Neuron (in vitro differentiated cells): ENCODE measurements around the gene CCDC180.
"Not testable (repeated sequence)": the region's sequence is repeated elsewhere in the genome, so short reads cannot be mapped to it uniquely, and the experiment has no call there.

Experiments
- H2AFZ ChIP-seq: one replicate; pipeline ENCODE4 v1.6.1; 2013; ENCODE audit warnings: low read depth, mild to moderate bottlenecking, inconsistent platforms, low read length, moderate library complexity
- H3K27me3 ChIP-seq: one replicate; pipeline ENCODE4 v1.6.1; 2013; ENCODE audit warnings: low read length; ENCODE audit not compliant: insufficient read depth
- H3K36me3 ChIP-seq: one replicate; pipeline ENCODE4 v1.6.1; 2013; ENCODE audit warnings: low read length; ENCODE audit not compliant: insufficient read depth
- H3K4me1 ChIP-seq: one replicate; pipeline ENCODE4 v1.6.1; 2013; ENCODE audit warnings: low read length; ENCODE audit not compliant: insufficient read depth
- H3K4me3 ChIP-seq: 2 replicates; pipeline ENCODE4 v1.5.1; 2013; ENCODE audit warnings: mild to moderate bottlenecking, low read length, moderate library complexity
- H3K9me3 ChIP-seq: one replicate; pipeline ENCODE4 v1.6.1; 2013; ENCODE audit warnings: low read length

CCDC180 gene

GRCh38 chr9:97307500-97308163, at the start of gene CCDC180:
Gene CCDC180 (plus strand): TSS chr9:97307659. CDS start chr9:97308064, 405 bp downstream.
- no peak within 1 kb of the TSS for H3K4me3 ChIP-seq
- no peaks in the 10 kb centered on the region for H3K4me1 ChIP-seq
- no peaks in the 10 kb centered on the region for H3K27me3 ChIP-seq
- no peaks in the 10 kb centered on the region for H3K9me3 ChIP-seq
- H2AFZ ChIP-seq = no peak within 1 kb of the TSS
- H3K36me3 ChIP-seq = peaks cover 19% of the 10 kb centered on the region

DNA sequence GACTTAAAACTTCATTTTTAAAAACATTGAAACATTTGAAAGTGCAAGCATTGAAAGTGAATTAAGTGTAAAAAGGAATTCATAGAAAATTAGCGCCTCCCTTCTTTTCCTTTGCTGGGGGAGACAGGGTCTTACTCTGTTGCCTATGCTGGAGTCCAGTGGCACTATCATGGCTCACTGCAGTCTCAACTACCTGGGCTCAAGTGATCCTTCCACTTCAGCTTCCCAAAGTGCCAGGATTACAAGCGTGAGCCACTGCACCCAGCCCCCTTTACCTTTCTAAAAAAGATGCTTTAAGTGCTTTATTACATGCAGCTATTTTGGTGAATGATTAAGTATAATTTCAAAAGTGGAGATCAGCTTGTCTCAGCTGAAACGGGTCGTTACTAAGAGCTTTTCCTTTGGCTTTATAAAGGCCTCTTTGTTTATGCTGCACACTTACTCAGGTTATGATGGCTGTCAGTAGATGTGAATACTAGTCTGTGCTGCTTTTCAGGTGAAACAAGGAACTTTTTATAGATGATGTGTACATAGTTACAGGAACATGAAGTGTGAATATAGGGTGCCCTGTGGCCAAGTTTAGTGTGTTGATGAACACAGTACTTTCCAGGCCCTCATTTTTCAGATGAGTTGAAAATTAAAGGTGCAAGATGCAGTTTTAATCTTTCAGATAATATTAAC, 47.5 kb upstream of the CCDC180 start:
- H3K27me3 ChIP-seq, H3K4me1 ChIP-seq, H3K9me3 ChIP-seq, H2AFZ ChIP-seq, H3K36me3 ChIP-seq, H3K4me3 ChIP-seq: not testable (repeated sequence)

- no peaks in the 10 kb centered on the region for H3K27me3 ChIP-seq
- H3K4me3 ChIP-seq = no peak overlapping the region
- no peaks in the 10 kb centered on the region for H3K9me3 ChIP-seq
- no peaks in the 10 kb centered on the region for H3K4me1 ChIP-seq
- no peak overlapping the region for H2AFZ ChIP-seq
- no peaks in the 10 kb centered on the region for H3K36me3 ChIP-seq
Measured at GRCh38 chr9:97271292-97271691, 36.2 kb upstream of the CCDC180 start.

- Histone ChIP-seq H3K27me3 (no peaks in the 10 kb centered on the region), H3K4me3 (no peak overlapping the region), H3K36me3 (no peaks in the 10 kb centered on the region), H2AFZ (no peak overlapping the region), H3K4me1 (no peaks in the 10 kb centered on the region), H3K9me3 (no peaks in the 10 kb centered on the region)
Measured at GRCh38 chr9:97272072-97272471, 35.4 kb upstream of the CCDC180 start.

DNA sequence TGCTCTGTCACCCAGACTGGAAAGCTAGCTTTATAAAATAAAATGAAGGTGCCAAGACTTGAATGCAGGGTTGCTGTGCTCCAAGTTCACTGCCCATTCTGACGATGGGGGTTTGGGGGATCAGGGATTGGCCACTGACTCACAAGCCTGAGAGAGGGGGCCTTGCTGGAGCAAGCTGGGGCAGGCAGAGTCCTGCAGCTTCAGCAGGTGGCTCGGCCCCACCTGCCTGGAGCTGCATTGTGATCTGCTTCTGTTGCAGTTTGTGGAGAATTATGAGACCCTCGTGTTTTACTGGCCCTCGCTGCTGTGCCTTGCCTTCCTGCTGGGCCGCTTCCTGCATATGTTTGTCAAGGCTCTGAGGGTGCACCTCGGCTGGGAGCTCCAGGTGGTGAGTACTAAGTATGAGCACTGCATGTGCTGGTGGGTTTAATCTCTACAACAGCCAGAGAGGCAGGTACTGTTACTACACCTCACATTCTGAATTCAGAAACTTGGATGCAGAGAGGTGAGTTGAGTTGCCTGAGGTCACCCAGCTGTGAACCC, 31.1 kb upstream of the CCDC180 start:
- Histone ChIP-seq H3K27me3 (no peaks in the 10 kb centered on the region), H3K4me3 (no peak overlapping the region), H2AFZ (no peak overlapping the region), H3K36me3 (peaks cover 30% of the 10 kb centered on the region), H3K9me3 (no peaks in the 10 kb centered on the region), H3K4me1 (no peaks in the 10 kb centered on the region)

DNA sequence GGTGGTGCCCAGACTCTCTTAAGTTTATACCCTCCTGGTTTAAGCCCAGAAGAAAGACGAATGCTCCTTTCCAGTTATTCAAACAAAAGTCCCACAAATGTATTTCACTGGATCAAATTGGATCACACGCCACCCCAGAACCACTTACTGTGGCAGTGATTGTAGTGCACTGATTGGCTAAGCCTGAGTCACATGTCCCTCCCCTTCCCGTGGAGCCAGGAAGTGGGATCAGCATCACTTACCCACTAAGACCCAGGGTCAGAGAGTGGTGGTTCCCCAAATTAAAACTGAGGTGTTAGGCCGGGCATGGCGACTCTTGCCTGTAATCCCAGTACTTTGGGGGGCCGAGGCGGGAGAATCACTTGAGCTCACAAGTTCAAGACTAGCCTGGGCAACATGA, 29.5 kb upstream of the CCDC180 start:
- H3K36me3 ChIP-seq = peaks cover 30% of the 10 kb centered on the region
- H3K4me1 ChIP-seq = no peaks in the 10 kb centered on the region

GRCh38 chr9:97280755-97281330, 26.6 kb upstream of the CCDC180 start:
- Histone ChIP-seq H3K9me3 (peaks cover 7% of the 10 kb centered on the region), H3K27me3 (no peaks in the 10 kb centered on the region), H3K4me3 (no peak overlapping the region), H2AFZ (no peak overlapping the region), H3K36me3 (peaks cover 35% of the 10 kb centered on the region), H3K4me1 (no peaks in the 10 kb centered on the region)

More for the DNA sequence above, 29.5 kb upstream of the CCDC180 start:
- Histone ChIP-seq H3K9me3 (no peaks in the 10 kb centered on the region), H3K4me3 (no peak overlapping the region), H3K27me3 (no peaks in the 10 kb centered on the region), H2AFZ (no peak overlapping the region)

GRCh38 chr9:97283768-97284167, 23.7 kb upstream of the CCDC180 start:
- peaks cover 34% of the 10 kb centered on the region for H3K36me3 ChIP-seq
- H3K4me3 ChIP-seq = no peak overlapping the region
- H3K4me1 ChIP-seq = no peaks in the 10 kb centered on the region
- no peak overlapping the region for H2AFZ ChIP-seq
- H3K9me3 ChIP-seq = peaks cover 7% of the 10 kb centered on the region
- H3K27me3 ChIP-seq = no peaks in the 10 kb centered on the region

DNA sequence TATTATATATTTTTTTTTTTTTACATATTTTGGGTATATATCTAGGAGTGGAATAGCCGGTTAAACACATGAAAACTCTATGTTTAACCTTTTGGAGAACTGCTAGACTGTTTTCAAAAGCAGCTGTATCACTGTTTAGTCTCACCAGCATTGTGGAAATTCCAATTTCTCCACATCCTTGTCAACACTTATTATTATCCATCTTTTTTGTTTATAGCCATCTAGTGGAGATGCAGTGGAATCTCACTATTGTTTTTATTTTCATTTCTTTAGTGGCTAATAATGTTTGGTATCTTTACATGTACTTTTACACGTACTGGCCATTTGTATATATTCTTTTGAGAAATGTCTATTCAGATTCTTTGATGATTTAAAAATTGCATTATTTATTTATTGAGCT, 22.7 kb upstream of the CCDC180 start:
- peaks cover 27% of the 10 kb centered on the region for H3K36me3 ChIP-seq

DNA sequence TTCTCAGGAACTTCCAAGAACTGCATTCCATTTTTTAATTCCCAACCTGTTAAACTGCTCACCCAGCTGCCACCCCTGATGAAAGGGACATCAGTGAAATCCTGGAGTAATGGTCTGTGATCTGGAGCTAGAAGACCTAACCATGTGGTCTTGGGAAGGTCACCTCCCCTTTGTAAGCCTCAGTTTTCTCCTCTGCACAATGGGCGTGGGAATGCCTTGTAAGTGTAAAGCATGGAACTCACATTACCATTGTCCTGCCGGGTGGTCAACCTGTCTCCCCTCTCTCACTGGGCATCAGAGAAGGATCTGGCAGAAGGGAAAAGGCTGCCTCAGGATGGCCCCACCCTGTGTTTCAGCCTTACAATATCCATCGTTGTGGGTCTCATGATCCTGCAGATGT, 15.3 kb upstream of the CCDC180 start:
- H3K27me3 ChIP-seq = no peaks in the 10 kb centered on the region
- H3K4me1 ChIP-seq = peaks cover 11% of the 10 kb centered on the region
- no peak overlapping the region for H2AFZ ChIP-seq
- peaks cover 28% of the 10 kb centered on the region for H3K36me3 ChIP-seq
- H3K9me3 ChIP-seq = no peaks in the 10 kb centered on the region
- H3K4me3 ChIP-seq = no peak overlapping the region

More for the DNA sequence above, 22.7 kb upstream of the CCDC180 start:
- H3K4me1 ChIP-seq = no peaks in the 10 kb centered on the region
- no peak overlapping the region for H3K4me3 ChIP-seq
- H3K27me3 ChIP-seq = no peaks in the 10 kb centered on the region
- peaks cover 7% of the 10 kb centered on the region for H3K9me3 ChIP-seq
- no peak overlapping the region for H2AFZ ChIP-seq

DNA sequence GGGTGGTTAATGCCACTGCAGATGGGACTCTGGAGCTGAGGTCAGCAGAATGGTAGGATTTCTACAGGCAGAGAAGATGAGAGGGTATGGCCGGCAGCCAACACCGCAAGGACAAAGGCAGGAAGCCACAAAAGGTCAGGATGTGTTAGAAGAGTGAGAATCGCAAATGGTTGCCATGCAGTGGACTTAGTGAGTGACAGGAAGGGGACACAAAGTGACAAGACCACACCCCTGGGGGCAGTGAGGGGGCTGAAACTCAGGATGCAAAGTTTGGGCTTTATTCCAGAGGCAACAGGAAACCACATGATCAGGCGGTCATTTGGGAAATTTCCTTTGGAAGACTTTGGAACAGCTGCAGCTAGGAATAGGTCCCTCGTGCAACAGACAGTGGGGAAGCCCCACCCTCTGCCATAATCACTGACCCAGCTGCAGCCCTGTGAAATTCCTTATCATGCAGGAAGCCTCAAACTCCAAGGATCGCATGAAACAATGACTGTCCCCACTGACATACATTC, 14.2 kb upstream of the CCDC180 start:
- Histone ChIP-seq H3K36me3 (peaks cover 22% of the 10 kb centered on the region), H3K4me1 (peaks cover 11% of the 10 kb centered on the region), H3K9me3 (no peaks in the 10 kb centered on the region), H3K27me3 (no peaks in the 10 kb centered on the region), H3K4me3 (no peak overlapping the region), H2AFZ (no peak overlapping the region)

DNA sequence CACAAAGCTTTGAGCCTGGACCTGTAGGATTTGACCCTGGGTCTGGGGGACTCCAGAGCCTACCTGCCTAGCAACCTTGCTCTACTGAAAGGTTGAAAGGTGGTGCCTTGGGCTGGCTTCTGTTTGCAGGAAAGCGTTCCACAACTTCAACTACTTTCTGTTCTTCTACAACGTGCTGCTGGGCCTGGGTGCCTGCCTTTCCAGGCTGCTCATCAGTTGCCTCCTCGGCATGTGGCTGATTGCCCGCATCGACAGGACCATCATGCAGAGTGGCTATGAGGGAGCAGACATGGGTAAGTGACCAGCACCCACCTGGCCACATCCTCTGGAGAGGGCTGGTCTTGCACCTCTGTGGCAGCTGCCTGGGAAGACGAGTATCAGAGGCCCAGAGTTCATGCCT, 13.6 kb upstream of the CCDC180 start:
- H3K4me1 ChIP-seq = peaks cover 11% of the 10 kb centered on the region
- no peak overlapping the region for H2AFZ ChIP-seq
- no peak overlapping the region for H3K4me3 ChIP-seq
- H3K9me3 ChIP-seq = no peaks in the 10 kb centered on the region
- peaks cover 17% of the 10 kb centered on the region for H3K36me3 ChIP-seq
- H3K27me3 ChIP-seq = no peaks in the 10 kb centered on the region

- H3K4me1 ChIP-seq = peaks cover 8% of the 10 kb centered on the region
- H3K27me3 ChIP-seq = no peaks in the 10 kb centered on the region
- H2AFZ ChIP-seq = no peak overlapping the region
- H3K4me3 ChIP-seq = no peak overlapping the region
- peaks cover 5% of the 10 kb centered on the region for H3K9me3 ChIP-seq
- peaks cover 8% of the 10 kb centered on the region for H3K36me3 ChIP-seq
Measured at GRCh38 chr9:97297889-97298288, 9.6 kb upstream of the CCDC180 start.
